Left renal pelvis (tissue), 4 donors: ENCODE data around the gene PTCRA. TPM values are rescaled to one million over a fixed set of nuclear protein-coding genes. Genes with fewer than 3 reads are reported as not detected.
"Not testable (repeated sequence)": the region's sequence is repeated elsewhere in the genome, so short reads cannot be mapped to it uniquely, and the experiment has no call there.

Experiments
- DNase-seq, 4 donors: peaks; one replicate each; pipeline ENCODE4 v3.0.0-alpha.2; 2013; ENCODE audit warnings: low read depth in 4 of 4, low spot score in 3 of 4
- polyA plus RNA-seq, 4 donors: library from polyadenylated mRNA; unstranded; fragments of 120-200 nt; gene quantifications; one replicate each; pipeline ENCODE4 v1.2.1, GENCODE V29; 2013; ENCODE audit not compliant: insufficient read length in 4 of 4

Gene PTCRA, protein sequence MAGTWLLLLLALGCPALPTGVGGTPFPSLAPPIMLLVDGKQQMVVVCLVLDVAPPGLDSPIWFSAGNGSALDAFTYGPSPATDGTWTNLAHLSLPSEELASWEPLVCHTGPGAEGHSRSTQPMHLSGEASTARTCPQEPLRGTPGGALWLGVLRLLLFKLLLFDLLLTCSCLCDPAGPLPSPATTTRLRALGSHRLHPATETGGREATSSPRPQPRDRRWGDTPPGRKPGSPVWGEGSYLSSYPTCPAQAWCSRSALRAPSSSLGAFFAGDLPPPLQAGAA
- under 1 TPM in 1 of 4 donors, not detected in 3; 0.47 TPM for polyA plus RNA-seq

DNA sequence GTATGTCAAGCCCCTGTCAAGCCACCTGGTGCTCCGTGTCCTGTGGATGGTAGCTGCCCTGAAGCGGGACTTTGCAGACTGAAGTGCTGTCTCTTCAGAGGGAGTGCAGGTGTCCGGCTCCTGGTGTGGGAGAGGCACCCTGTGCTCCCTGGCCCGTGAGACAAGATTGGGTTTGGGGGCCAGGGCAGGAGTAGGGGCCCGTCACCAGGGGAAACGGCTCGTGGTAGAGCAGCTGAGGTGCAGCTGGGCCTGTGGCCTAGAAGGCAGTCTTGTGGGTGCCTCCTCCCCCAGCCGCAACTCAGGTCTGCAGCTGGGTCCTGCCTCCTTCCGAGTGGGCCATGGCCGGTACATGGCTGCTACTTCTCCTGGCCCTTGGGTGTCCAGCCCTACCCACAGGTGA lies at the start of gene PTCRA:
Gene PTCRA, plus strand, starts transcription at position 322 of the 400 bp plus-strand sequence. Its CDS starts 17 bp downstream, at position 339.
- DNase-seq = no peak

DNA sequence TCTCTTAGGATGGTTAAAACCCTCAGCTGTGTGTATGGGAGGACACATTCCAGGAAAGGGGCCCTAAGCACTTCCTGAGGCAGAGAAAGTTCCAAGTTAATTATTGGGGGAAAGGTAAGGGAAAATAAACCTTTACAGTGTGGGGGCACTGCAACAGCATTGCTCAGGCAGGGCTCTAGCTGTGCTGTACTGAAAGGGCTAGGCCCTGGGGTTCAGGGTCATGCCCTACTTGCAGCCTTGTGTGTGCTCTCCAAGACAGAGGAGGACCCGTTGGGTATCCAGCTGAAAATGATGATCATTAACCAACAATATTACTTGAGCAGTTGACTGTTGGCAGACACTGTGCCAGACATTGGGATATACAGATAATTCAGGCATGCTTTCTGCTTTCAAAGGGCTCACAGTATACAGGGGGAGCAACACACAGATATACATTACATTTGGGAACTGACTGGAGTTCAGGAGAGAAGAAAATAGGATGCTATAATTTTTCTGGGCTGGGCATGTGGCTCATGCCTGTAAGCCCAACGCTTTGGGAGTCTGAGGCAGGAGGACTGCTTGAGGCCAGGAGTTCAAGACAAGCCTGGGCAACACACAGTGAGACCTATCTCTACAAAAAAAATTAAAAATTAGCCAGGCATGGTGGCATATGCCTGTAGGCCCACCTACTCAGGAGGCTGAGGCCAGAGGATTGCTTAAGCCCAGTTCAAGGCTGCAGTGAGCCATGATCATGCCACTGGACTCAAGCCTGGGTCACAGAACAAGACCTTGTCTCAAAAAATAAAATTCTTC lies 45.5 kb upstream of the PTCRA start:
- no peak for DNase-seq

DNA sequence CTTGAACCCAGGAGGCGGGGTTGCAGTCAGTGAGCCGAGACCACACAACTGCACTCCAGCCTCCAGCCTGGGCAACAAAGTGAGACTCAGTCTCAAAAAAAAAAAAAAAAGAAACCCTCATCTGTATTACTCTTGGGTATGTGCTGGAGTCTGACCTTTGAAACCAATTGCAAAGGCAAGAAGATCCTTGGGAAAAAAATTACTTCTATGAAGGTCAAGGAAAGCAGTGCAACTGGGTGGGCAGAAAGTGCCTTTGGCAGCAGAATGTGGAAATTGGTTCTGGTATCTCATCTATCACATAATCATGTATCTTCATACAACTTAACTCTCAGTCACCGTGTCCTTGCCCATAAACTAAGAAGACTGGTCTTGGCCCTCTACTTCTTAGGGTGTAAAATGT lies 44.1 kb upstream of the PTCRA start:
- no peak for DNase-seq

DNA sequence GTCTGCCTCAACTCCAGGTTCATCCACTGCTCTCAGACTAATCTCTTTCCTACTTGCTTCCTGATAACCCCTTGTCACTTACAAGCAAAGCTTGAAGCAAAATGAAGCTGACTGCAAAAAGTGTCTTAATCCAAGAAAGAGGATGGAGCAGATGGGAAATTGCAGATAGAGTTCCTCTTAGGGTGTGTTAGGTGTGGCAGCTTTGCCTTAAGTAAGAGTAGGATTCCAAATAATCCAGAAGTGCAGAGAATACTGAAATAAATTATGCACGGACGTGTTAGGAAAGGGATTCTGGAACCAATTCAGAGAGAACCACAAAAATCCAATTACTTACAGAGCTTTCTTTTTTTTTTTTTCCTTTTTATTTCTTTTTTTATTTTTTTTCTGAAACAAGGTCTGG lies 42.5 kb upstream of the PTCRA start:
- DNase-seq = no peak

DNA sequence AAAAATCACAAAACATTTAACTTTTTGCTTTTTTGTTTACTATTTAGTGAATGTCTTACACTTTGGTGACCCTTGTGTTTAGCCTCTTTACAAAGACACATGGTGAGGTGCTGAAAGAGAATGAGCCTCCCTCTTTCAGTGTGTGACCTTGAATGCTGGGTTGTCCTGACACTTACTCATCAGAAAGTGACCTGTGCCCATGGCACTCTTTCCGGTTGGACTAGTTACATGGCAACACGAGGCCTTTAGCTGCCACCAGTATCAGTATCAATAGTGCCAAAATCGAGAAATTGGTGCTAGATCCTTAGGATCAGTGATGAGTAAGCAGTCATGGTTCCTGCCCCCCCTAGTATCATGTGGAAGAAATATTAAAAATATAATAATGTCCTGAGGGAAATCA lies 38.2 kb upstream of the PTCRA start:
- DNase-seq = no peak

DNA sequence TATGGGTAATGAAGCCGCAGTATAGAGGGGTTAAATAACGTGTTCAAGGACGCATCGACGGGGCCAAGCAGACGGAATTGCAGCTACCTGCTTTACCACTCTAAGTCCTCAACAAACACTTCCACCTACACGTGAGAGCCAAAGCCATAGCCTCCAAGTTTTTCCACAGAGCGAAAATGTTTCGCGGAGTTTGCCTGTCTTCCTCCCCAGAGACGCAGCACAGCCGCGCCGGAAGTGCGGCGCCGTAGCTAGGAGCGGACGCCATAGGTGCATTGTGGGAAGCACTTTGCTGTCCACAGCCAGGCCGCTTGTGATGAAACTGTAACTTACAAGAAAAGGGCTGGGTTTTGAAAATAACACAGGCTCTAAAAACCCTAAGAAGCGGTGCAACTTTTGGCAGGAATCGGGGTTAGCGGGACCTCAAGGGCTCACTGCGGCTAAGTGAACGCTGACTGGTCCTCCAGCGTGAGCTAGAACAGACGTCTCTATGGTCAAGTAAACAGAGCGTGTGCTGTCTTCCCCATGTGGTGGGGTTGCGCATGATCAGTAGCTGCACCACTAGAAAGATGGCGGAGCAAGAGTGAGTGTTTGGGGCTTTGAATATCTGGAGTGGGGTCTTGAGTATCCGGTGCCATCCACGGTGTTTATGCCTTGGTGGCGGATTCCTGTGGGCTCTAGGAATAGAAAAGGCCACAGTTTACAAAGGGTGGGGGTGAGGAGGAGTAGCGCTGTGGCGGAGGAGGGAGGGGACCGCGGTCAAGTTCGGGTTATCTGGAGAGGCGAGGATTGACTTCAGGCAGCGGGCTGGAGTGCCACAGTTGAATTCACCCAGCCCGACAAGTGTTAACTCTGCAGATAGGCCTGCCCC lies 36.2 kb upstream of the PTCRA start, which contains the start of gene RPL7L1:
Gene RPL7L1, plus strand, starts transcription at position 245 of the 868 bp plus-strand sequence. Its CDS starts 295 bp downstream, at position 540.
- DNase-seq = peak; percentile 79 to 83 (median 80)

DNA sequence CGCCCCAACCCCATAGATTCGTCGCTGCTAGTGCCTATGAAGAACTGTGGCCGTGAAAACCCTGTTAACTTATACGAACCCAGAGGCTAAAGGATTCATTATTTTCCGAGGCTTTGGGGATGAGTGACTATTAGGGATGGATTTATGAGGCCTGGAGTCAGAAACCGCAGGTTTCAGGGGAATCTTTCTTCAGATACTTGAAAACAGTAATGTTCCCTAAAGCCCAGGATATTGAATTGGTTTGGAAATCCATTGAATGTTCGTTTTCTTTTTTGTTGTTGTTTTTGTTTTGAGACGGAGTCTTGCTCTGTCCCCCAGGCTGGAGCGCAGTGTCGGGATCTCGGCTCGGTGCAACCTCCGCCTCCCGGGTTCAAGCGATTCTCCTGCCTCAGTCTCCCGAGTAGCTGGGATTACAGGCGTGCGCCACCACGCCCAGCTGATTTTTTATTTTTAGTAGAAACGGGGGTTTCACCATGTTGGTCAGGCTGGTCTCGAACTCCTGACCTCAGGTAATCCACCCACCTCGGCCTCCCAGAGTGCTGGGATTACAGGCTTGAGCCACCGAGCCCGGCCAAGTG lies 35.5 kb upstream of the PTCRA start:
- not testable (repeated sequence) for DNase-seq

DNA sequence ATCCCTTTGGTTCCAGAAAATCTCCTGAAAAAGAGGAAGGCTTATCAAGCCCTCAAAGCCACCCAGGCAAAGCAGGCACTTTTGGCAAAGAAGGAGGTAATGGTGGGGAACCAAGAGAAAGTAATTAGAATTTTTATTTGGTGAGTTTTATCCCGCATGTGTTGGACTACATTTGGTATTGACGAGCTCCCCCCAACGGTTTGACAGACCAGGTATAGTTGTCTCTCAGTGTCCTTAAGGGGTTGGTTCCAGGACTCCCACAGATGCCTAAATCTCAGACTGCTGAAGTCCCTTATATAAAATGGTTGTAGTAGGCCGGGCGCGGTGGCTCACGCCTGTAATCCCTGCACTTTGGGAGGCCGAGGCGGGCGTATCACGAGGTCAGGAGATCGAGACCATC lies 35.0 kb upstream of the PTCRA start:
- not testable (repeated sequence) for DNase-seq

DNA sequence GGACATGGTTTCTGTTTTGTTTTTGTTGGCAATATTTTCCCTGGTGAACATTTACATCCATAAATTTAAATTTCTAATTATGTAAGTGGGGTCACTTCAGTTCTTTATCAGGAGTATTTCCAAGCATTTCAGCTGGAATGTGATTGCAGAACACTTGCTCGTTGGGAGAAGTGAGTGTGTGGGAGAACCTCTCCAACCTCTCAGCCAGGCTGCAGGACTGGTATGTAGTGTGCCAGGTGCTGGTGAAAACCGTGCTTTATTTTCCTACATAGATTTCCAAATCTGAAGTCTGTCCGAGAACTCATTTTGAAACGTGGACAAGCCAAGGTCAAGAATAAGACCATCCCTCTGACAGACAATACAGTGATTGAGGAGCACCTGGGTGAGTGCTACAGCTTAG lies 30.2 kb upstream of the PTCRA start:
- DNase-seq = no peak

DNA sequence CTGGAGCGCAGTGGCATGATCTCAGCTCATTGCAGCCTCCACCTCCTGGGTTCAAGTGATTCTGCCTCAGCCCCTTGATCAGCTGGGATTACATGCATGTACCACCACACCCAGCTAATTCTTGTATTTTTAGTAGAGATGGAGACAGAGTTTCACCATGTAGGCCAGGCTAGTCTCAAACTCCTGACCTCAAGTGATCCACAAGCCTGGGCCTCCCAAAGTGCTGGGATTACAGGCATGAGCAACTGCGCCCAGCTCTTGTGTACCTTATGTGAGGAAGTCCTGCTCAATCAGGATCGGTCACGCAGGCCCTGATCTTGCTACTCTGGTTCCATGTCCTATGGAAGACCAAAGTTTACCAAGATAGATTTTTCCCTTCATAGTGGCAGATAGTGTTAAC lies 27.7 kb upstream of the PTCRA start:
- DNase-seq = not testable (repeated sequence)

DNA sequence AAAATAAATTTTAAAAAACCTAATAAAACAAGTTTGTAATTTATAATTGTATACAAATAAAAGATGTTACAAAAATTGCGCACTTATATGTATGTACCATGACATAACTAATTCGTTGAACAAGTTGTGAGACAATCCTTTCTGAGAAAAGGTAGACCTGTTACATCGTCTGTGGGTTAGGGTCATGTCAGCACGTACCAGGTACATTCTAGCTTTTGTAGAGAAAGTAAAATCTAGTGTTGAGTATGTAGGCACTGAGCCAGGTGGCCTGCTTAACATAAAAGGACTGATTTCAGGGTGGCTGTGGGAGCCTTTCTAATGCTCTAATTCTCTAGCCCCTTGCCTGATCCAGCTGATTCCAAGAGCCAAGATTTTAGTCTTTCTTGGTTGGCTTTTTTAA lies 26.0 kb upstream of the PTCRA start:
- no peak for DNase-seq

DNA sequence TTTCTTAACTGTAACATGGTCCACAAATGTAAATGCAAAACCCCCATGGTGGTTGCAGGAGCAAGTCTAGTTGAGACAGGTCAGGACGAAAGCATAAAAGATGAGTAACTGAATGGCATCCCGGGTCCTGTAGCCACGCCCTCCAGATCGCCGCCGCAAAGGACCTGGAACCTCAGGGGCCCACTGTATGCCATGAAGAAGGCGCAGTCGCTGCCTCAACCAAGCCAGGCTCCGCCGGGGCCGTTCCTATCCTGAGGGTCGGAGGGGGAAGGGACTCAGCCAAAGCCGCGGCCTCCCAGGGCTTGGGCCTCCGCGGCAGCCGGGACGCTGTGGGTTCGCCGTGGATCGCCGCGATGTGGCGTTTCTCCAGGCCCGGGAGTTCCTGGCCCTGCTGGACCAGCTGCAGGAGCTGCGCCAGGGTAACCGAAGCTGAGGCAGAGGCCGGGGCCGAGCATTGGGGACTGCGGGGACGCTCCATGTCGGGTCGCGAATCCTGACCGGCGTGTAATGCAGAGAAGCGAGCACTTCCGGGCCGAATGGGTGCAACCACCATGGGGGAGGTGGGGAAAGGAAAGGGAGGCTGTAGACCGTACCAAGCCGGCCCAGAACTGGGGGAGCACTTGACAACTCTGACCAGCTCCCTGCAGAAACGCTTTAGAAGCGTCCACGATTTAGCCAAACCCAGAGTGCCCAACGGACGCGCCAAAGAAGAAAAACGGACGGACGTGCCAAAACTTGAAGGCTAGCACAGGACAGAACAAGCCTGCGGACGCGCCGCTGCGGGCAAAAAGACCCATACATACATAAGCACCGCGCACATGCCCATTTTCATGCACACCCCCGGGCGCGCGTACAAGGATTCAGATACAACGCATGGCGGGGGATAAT lies 25.3 kb upstream of the PTCRA start:
- DNase-seq = peak; percentile 86 to 93 (median 90)

DNA sequence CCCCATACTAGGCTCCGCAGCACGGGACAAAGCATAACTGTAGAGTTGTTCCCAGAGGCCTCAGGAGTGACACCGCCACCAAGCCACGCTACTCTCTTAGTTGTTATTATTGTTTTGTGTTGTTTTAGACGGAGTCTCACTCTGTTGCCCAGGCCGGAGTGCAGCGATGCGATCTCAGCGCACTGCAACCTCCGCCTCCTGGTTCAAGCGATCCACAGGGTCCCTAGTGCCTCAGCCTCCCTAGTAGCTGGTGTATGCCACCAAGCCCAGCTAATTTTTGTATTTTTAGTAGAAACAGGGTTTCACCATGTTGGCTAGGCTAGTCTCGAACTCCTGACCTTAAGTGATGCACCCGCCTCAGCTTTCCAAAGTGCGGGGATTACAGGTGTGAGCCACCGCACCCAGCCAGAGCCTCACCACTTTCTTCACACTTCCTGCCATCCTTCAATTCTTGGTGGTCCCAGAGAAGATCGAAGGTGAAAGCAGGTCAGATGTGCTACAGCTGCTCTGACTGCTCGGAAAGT lies 24.6 kb upstream of the PTCRA start:
- no peak for DNase-seq

DNA sequence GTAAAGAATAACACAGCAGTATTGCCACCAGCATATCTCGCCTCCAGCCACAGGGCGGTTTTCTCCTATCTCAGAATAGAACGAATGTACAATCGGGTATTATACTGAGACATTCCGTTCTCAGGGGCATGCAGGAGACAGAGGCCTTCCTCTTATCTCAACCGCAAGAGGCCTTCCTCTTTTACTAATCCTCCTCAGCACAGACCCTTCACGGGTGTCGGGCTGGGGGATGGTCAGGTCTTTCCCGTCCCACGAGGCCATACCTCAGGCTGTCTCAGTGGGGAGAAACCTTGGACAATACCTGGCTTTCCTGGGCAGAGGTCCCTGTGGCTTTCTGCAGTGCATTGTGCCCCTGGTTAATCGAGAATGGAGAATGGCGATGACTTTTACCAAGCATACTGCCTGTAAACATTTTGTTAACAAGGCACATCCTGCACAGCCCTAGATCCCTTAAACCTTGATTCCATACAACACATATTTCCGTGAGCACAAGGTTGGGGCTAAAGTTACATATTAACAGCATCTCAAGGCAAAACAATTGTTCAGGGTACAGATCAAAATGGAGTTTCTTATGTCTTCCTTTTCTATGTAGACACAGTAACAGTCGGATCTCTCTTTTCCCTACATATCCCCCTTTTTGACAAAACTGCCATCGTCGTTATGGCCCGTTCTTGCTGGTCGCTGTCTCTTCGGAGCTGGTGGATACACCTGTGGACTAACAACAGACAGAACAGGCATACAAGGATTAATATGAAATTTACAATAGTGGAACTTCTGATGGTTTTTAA lies 21.6 kb upstream of the PTCRA start:
- DNase-seq = not testable (repeated sequence)

DNA sequence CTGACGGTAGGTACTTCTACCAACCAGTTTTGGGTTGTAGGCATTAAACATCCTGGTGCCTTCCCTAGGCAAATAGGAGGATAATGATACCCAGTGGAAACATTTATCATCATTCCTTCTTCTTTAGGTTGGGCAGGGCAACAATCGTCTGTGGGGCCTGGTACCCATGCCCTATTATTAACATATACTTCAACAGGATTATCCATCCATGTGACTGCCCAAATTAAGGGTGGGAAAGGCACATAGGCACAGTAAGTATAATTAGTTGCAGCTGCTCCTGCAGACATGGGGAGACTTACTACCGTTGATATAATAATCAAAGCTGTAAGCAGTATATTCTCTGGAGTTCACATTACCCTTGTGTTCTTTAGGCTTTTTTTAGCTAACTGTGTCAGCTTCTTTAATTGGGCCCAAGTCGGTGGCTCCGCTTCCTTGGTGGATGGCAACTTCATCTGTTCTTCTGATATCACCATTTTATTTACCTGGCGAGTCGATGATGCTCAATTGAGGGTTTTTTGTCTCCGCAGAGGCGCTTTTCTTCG lies 19.6 kb upstream of the PTCRA start:
- no peak for DNase-seq

DNA sequence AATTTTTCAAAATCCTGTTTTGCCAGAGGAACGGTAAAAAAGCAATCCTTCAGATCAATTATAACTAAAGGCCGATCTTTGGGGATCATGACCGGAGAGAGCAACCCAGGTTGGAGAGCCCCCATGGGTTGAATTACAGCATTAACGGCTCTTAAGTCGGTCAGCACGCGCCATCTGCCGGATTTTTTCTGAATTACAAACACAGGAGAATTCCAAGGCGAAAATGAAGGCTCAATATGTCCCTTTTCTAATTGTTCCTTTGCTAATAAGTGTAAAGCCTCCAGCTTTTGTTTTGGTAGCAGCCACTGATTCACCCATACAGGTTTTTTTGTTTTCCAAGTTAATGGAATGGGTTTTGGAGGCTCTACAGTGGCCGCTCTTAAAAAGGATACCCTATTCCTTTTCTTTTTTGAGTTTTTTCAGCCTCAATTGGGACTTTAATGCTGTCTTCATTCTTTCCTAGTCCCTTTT lies 16.9 kb upstream of the PTCRA start:
- DNase-seq = no peak

DNA sequence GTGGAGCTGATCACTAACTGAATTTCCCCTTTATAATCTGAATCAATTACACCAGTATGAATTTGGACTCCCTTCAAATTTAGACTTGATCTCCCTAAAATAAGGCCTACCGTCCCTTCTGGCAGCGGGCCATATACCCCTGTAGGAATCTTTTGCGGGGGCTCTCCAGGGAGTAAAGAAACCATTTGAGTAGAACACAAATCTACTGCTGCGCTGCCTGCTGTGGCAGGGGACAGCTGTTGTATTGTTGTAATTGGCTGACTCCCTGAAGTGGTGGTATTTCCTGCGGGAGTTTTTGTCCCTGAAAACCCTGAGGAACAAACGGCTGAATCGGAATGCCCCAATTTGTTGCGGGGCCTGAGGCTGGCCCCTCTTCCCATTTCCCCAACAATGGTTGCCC lies 16.0 kb upstream of the PTCRA start:
- DNase-seq = no peak

DNA sequence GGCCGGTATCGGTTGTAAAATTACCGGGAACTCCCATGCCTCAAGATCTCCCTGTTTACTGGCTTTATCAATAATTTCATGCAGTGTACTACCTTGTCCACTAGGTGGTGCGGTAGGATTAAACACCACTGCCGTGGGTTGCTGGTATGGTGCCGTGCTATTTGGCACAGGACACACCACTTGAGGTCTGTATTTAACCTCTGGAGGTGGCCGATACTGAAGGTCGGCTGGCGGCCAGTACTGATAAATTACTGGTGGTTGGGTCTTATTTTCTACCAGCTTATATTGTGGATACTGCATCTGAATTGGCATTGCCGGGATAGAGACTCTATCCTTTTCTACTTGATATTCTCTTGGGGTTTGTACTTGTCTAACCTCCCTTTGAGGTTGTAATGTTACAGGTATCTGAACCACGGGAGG lies 14.3 kb upstream of the PTCRA start:
- DNase-seq = peak in 2 of 4 donors; percentile 67 to 70
